LNCaP clone FGC (cell line): ENCODE results near the gene PCSK2.
A peak's percentile ranks its signal among the peaks of the same experiment; 100 is the strongest.

ENCODE experiments used
- DNase-seq: peaks from one replicate; pipeline ENCODE4 v3.0.0-alpha.2; 2011; ENCODE audit warnings: low read depth
- H3K4me3 ChIP-seq: 2 replicates; pipeline ENCODE4 v1.5.1; 2011; ENCODE audit warnings: mild to moderate bottlenecking, low read depth, low read length, control low read depth
- TF ChIP-seq, protein P1 (sequence below): IDR thresholded peaks from 2 replicates; pipeline ENCODE4 v1.5.1; 2012; ENCODE audit warnings: mild to moderate bottlenecking; ENCODE audit not compliant: control insufficient read depth, insufficient read depth; ENCODE audit errors: extremely low read depth

PCSK2 gene

GRCh38 chr20:17436664-17437063 lies 209.8 kb downstream of the PCSK2 start:
- TF ChIP-seq, protein P1, sequence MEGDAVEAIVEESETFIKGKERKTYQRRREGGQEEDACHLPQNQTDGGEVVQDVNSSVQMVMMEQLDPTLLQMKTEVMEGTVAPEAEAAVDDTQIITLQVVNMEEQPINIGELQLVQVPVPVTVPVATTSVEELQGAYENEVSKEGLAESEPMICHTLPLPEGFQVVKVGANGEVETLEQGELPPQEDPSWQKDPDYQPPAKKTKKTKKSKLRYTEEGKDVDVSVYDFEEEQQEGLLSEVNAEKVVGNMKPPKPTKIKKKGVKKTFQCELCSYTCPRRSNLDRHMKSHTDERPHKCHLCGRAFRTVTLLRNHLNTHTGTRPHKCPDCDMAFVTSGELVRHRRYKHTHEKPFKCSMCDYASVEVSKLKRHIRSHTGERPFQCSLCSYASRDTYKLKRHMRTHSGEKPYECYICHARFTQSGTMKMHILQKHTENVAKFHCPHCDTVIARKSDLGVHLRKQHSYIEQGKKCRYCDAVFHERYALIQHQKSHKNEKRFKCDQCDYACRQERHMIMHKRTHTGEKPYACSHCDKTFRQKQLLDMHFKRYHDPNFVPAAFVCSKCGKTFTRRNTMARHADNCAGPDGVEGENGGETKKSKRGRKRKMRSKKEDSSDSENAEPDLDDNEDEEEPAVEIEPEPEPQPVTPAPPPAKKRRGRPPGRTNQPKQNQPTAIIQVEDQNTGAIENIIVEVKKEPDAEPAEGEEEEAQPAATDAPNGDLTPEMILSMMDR = no peak
- no peak overlapping the region for H3K4me3 ChIP-seq
- DNase-seq = no peak

DNA sequence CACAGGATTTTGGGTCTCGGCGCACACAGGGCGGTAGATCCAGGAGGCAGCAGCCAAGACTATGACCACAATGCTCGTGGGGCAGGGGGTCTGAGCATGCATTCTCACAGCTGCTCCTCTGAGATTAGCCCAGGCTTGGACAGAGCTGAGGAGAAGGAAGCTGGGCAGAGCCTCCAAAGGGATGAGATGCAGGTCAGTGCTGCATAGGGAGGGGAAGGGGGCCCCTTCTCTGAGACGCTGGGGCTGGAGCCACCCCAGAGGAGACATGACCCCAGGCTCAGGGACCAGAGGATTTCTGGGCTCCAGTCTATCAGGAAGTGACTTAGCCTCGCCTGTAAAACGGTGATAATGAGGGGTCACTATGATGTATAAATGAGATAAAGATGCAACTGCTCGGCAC lies 210.4 kb downstream of the PCSK2 start:
- TF ChIP-seq, protein P1 = no peak
- no peak for DNase-seq
- no peak overlapping the region for H3K4me3 ChIP-seq

DNA sequence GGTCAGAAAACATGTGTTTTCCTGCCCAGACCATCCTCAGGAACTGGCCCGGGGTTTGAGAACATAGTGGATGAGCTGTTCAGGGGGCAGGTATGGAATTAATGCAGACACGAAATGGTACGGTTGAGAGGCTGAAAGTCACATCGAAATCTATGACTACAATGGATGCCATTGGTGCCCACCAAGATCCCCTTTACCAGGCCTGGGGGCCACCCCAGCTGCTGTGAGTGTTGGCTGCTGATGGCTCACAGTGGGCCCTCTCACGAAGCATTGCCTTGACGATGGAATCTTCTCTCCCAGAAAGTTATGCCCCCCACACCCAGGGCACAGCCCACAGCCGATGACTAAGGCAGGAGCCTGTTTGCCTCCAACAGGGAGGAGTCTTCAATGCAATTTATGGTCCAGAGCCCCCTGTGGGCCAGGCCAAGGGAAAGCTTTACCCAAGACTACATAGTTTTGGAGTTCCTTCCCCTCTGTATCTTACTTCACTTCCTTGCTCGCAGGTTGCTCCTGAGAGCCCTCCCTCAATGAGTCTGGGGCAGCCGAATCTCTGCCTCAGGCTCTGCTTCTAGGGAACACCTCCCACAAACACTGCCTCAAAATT lies 211.7 kb downstream of the PCSK2 start:
- H3K4me3 ChIP-seq = no peak overlapping the region
- no peak for DNase-seq
- TF ChIP-seq, protein P1 = no peak

- DNase-seq = no peak
- TF ChIP-seq, protein P1 = no peak
- no peak overlapping the region for H3K4me3 ChIP-seq
Observed at GRCh38 chr20:17439616-17440296, 212.9 kb downstream of the PCSK2 start.

GRCh38 chr20:17441745-17442144 lies 214.9 kb downstream of the PCSK2 start:
- TF ChIP-seq, protein P1 = no peak
- H3K4me3 ChIP-seq = no peak overlapping the region
- DNase-seq = no peak

DNA sequence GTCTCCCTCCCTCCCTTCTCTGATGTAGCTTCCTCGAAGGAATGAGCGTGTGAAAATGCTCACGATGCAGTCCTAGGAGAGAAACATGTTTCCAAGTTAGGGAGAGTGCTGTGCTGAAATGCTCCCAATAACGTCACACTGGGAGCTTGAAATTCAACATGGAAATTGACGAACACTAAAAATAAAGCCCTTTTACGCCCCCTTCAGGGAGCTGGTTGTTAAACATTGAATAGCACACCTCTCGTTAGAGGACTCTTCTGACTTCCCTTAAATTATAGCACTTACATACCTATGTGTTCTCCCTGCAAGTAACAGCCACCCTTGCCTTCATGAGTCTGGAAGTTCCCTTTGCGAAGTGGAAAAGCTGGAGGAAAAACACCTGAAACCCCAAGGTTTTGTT lies 215.7 kb downstream of the PCSK2 start:
- DNase-seq = no peak
- TF ChIP-seq, protein P1 = peak; percentile 54
- no peak overlapping the region for H3K4me3 ChIP-seq
